T-helper 9 cell (primary cell): ENCODE results near the gene ALG3.
A peak's percentile ranks its signal among the peaks of the same experiment; 100 is the strongest.
"Not testable (repeated sequence)": the region's sequence is repeated elsewhere in the genome, so short reads cannot be mapped to it uniquely, and the experiment has no call there.

Experiments used
- DNase-seq: peaks from one replicate; pipeline ENCODE4 v3.0.0-alpha.2; 2020
- total RNA-seq, 2 donors: gene quantifications; one replicate each; lab custom pipeline; 2026; lab: John Stamatoyannopoulos, UW

ALG3 gene
- 6.5 to 23.1 reads per million in 2 donors for total RNA-seq

- peak; percentile 81 for DNase-seq
Observed at GRCh38 chr3:184248454-184249411, at the start of gene ALG3. Gene ALG3, minus strand, starts transcription at chr3:184248962. Its CDS starts 22 bp downstream, at chr3:184248940.

GRCh38 chr3:184296616-184297015 lies 47.9 kb upstream of the ALG3 start:
- DNase-seq: no peak

GRCh38 chr3:184295771-184296170 lies 47.0 kb upstream of the ALG3 start:
- no peak for DNase-seq

- DNase-seq: no peak
Observed at GRCh38 chr3:184291738-184292445, 43.1 kb upstream of the ALG3 start.

- no peak for DNase-seq
Observed at GRCh38 chr3:184291044-184291737, 42.4 kb upstream of the ALG3 start.

- no peak for DNase-seq
Observed at GRCh38 chr3:184290331-184290730, 41.6 kb upstream of the ALG3 start.

- DNase-seq: peak; percentile 54
Observed at GRCh38 chr3:184289426-184289938, 40.7 kb upstream of the ALG3 start.

- DNase-seq: no peak
Observed at GRCh38 chr3:184284696-184285095, 35.9 kb upstream of the ALG3 start.

GRCh38 chr3:184283681-184284080 lies 34.9 kb upstream of the ALG3 start:
- no peak for DNase-seq

GRCh38 chr3:184282941-184283340 lies 34.2 kb upstream of the ALG3 start:
- DNase-seq: no peak

- no peak for DNase-seq
Observed at GRCh38 chr3:184277366-184277765, 28.6 kb upstream of the ALG3 start.

- no peak for DNase-seq
Observed at GRCh38 chr3:184275961-184276910, 27.5 kb upstream of the ALG3 start, which contains the start of gene ECE2. Gene ECE2, plus strand, starts transcription at chr3:184276022. Its CDS starts 132 bp downstream, at chr3:184276154.

- no peak for DNase-seq
Observed at GRCh38 chr3:184275381-184275701, 26.6 kb upstream of the ALG3 start.

- no peak for DNase-seq
Observed at GRCh38 chr3:184272269-184272668, 23.5 kb upstream of the ALG3 start.

- not testable (repeated sequence) for DNase-seq
Observed at GRCh38 chr3:184267249-184267648, 18.5 kb upstream of the ALG3 start.

- DNase-seq: no peak
Observed at GRCh38 chr3:184262764-184263179, 14.0 kb upstream of the ALG3 start.

- peak; percentile 14 for DNase-seq
Observed at GRCh38 chr3:184261854-184262763, 13.3 kb upstream of the ALG3 start.

GRCh38 chr3:184261270-184261853 lies 12.6 kb upstream of the ALG3 start, which contains the start of gene CAMK2N2:
Gene CAMK2N2, minus strand, starts transcription at chr3:184261553. Its CDS starts 268 bp downstream, at chr3:184261285.
- peak; percentile 56 for DNase-seq

- DNase-seq: peak; percentile 14
Observed at GRCh38 chr3:184260724-184261269, 12.0 kb upstream of the ALG3 start.
